Heart left ventricle (tissue), 13 donors: ENCODE data around the gene MEAK7.

Experiments
- CTCF ChIP-seq, 12 donors: fragments of 200-600 bp; sonication (generic) in 4 of 12; IDR thresholded peaks; one replicate each; pipeline versions ENCODE4 v1.5.0 to v1.8.0; 2018 to 2022; ENCODE audit warnings: antibody characterized with exemption in 12 of 12, mild to moderate bottlenecking in 5 of 12
- POLR2A ChIP-seq, 2 donors: fragments of 450-650 bp; IDR thresholded peaks; one replicate each; pipeline ENCODE4 v1.6.1; 2017; ENCODE audit warnings: antibody characterized with exemption in 2 of 2, mild to moderate bottlenecking in 2 of 2, moderate library complexity in 2 of 2
- donor health status: ischemic (EF 13 %, LVEDD 7.1; RV severe dilation, severe dysfunction).
- donor health status: DM: no; HTN: yes; CAD: no.
- donor health status: DM: no; HTN: no; CAD: no.
- donor health status: ischemic (EF 25% LVEDD 6.9; RV normal size, moderate dysfunction).
- donor health status: ischemic (EF 25% LVEDD 5.7; RV mildly dilated, moderate dysfunction).
- donor health status: ischemic (EF 35%, LVEDD 5.7; RV mildly dilated, moderate dysfunction).
- donor health status: nonischemic (EF 11% LVEDD 7.7; RV severe dilation, severe dysfunction).
- donor health status: DM: yes; HTN: yes; CAD: no.
- donor health status: PGD.
- donor health status: ischemic (EF 29% LVEDD 5.4; RV normal size, mild dysfunction).
- donor health status: nonischemic (EF 23%, LVEDD 6.1; RV moderate dilation, normal function).

GRCh38 chr16:84467256-84467655 is 37.2 kb downstream of the MEAK7 start:
- TF ChIP-seq CTCF (IDR thresholded peaks at IDR 0.05): no peak
- TF ChIP-seq POLR2A (IDR thresholded peaks at IDR 0.05): no peak
